ENCODE measurements around the gene ABCB4.
"Not testable (repeated sequence)": the region's sequence is repeated elsewhere in the genome, so short reads cannot be mapped to it uniquely, and the experiment has no call there.

Gene ABCB4

GRCh38 chr7:87463982-87464381 is 11.5 kb downstream of the ABCB4 start:
- H3K27ac ChIP-seq (ENCODE audit: low read depth, low read length): no peak overlapping the region
- H3K79me2 ChIP-seq (ENCODE audit: control insufficient read depth, low read length): no peaks in the 10 kb centered on the region
- H3K4me3 ChIP-seq (ENCODE audit: low read length): no peak overlapping the region
- no peaks in the 10 kb centered on the region for H3K9me2 ChIP-seq (replicated peaks; ENCODE audit: control insufficient read depth, low read length)
- no peaks in the 10 kb centered on the region for H3F3A ChIP-seq (ENCODE audit: control insufficient read depth, insufficient read depth)
- no peaks in the 10 kb centered on the region for H4K20me1 ChIP-seq (ENCODE audit: control insufficient read depth, insufficient read depth, low read depth, low read length)
- H3K36me3 ChIP-seq (ENCODE audit: control insufficient read depth, low read length): 0 out of 2 replicates have a peak, but pooled peaks cover 3% of the 10 kb centered on the region
- peaks cover 9% of the 10 kb centered on the region for H3K4me1 ChIP-seq (ENCODE audit: control insufficient read depth, low read length)
- no peak overlapping the region for H3K4me2 ChIP-seq (ENCODE audit: low read length)
- H3K27me3 ChIP-seq (ENCODE audit: control insufficient read depth, low read length): no peaks in the 10 kb centered on the region
- no peaks in the 10 kb centered on the region for H3K9me3 ChIP-seq (ENCODE audit: control insufficient read depth, insufficient read depth, low read length)
- TF ChIP-seq CTCF (IDR thresholded peaks at IDR 0.05; ENCODE audit: low read depth, low read length, poor library complexity, severe bottlenecking) (no peak), EZH2phosphoT487 (IDR thresholded peaks at IDR 0.05; ENCODE audit: borderline replicate concordance, low read length) (no peak)

GRCh38 chr7:87460444-87460843 is 15.0 kb downstream of the ABCB4 start:
- H3K79me2 ChIP-seq (ENCODE audit: control insufficient read depth, low read length); H3K4me2 ChIP-seq (ENCODE audit: low read length); H3K4me1 ChIP-seq (ENCODE audit: control insufficient read depth, low read length); H3F3A ChIP-seq (ENCODE audit: control insufficient read depth, insufficient read depth); H3K36me3 ChIP-seq (ENCODE audit: control insufficient read depth, low read length); H3K27ac ChIP-seq (ENCODE audit: low read depth, low read length); H3K27me3 ChIP-seq (ENCODE audit: control insufficient read depth, low read length); H3K4me3 ChIP-seq (ENCODE audit: low read length); H3K9me2 ChIP-seq (replicated peaks; ENCODE audit: control insufficient read depth, low read length); H3K9me3 ChIP-seq (ENCODE audit: control insufficient read depth, insufficient read depth, low read length); H4K20me1 ChIP-seq (ENCODE audit: control insufficient read depth, insufficient read depth, low read depth, low read length): not testable (repeated sequence)

DNA sequence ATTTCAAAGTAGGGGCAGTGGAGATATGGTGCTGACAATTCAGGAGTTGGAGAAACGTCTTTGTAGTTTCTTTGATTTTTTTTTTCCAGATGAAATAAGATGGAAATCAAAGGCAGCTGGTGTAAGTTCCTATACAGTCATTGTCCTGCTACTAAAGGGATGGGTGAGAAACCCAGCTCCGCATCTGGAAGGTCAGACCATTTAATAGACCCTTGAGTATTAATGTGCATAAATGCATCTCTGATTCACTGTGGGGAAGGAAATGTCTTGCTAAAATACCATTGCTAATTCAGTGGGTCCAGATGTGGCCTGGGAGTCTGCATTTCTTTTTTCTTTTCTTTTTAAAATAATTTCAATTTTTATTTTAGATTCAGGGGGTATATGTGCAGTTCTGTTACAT is 15.5 kb downstream of the ABCB4 start:
- Histone ChIP-seq H3K4me2 (ENCODE audit: low read length) (no peak overlapping the region), H3K27ac (ENCODE audit: low read depth, low read length) (no peak overlapping the region), H3K9me2 (replicated peaks; ENCODE audit: control insufficient read depth, low read length) (no peaks in the 10 kb centered on the region), H3K4me3 (ENCODE audit: low read length) (no peak overlapping the region), H3K36me3 (ENCODE audit: control insufficient read depth, low read length) (0 out of 2 replicates have a peak, but pooled peaks cover 3% of the 10 kb centered on the region), H3K4me1 (ENCODE audit: control insufficient read depth, low read length) (peaks cover 8% of the 10 kb centered on the region), H3F3A (ENCODE audit: control insufficient read depth, insufficient read depth) (no peaks in the 10 kb centered on the region), H3K27me3 (ENCODE audit: control insufficient read depth, low read length) (no peaks in the 10 kb centered on the region), H3K9me3 (ENCODE audit: control insufficient read depth, insufficient read depth, low read length) (no peaks in the 10 kb centered on the region), H3K79me2 (ENCODE audit: control insufficient read depth, low read length) (no peaks in the 10 kb centered on the region), H4K20me1 (ENCODE audit: control insufficient read depth, insufficient read depth, low read depth, low read length) (no peaks in the 10 kb centered on the region)
- TF ChIP-seq CTCF (IDR thresholded peaks at IDR 0.05; ENCODE audit: low read depth, low read length, poor library complexity, severe bottlenecking): no peak
- no peak for TF ChIP-seq EZH2phosphoT487 (IDR thresholded peaks at IDR 0.05; ENCODE audit: borderline replicate concordance, low read length)

- no peaks in the 10 kb centered on the region for H4K20me1 ChIP-seq (ENCODE audit: control insufficient read depth, insufficient read depth, low read depth, low read length)
- no peaks in the 10 kb centered on the region for H3K79me2 ChIP-seq (ENCODE audit: control insufficient read depth, low read length)
- H3F3A ChIP-seq (ENCODE audit: control insufficient read depth, insufficient read depth): no peaks in the 10 kb centered on the region
- H3K36me3 ChIP-seq (ENCODE audit: control insufficient read depth, low read length): 0 out of 2 replicates have a peak, but pooled peaks cover 3% of the 10 kb centered on the region
- H3K9me3 ChIP-seq (ENCODE audit: control insufficient read depth, insufficient read depth, low read length): no peaks in the 10 kb centered on the region
- no peaks in the 10 kb centered on the region for H3K27me3 ChIP-seq (ENCODE audit: control insufficient read depth, low read length)
- H3K4me2 ChIP-seq (ENCODE audit: low read length): no peak overlapping the region
- no peak overlapping the region for H3K27ac ChIP-seq (ENCODE audit: low read depth, low read length)
- peaks cover 8% of the 10 kb centered on the region for H3K4me1 ChIP-seq (ENCODE audit: control insufficient read depth, low read length)
- H3K9me2 ChIP-seq (replicated peaks; ENCODE audit: control insufficient read depth, low read length): no peaks in the 10 kb centered on the region
- no peak overlapping the region for H3K4me3 ChIP-seq (ENCODE audit: low read length)
- TF ChIP-seq EZH2phosphoT487 (IDR thresholded peaks at IDR 0.05; ENCODE audit: borderline replicate concordance, low read length) (no peak), CTCF (IDR thresholded peaks at IDR 0.05; ENCODE audit: low read depth, low read length, poor library complexity, severe bottlenecking) (no peak)
These were observed 17.3 kb downstream of the ABCB4 start for GRCh38 chr7:87458148-87458547.

All from DOHH2 (cell line).